ENCODE results near the gene CASP8. TPM values are rescaled to one million over a fixed set of nuclear protein-coding genes. Genes with fewer than 3 reads are reported as not detected.

The CASP8 gene
- total and polyA plus RNA-seq, 2 donors (not counting 1 experiment from before 2014, with no cell fraction given) = 76.7 to 120 TPM

DNA sequence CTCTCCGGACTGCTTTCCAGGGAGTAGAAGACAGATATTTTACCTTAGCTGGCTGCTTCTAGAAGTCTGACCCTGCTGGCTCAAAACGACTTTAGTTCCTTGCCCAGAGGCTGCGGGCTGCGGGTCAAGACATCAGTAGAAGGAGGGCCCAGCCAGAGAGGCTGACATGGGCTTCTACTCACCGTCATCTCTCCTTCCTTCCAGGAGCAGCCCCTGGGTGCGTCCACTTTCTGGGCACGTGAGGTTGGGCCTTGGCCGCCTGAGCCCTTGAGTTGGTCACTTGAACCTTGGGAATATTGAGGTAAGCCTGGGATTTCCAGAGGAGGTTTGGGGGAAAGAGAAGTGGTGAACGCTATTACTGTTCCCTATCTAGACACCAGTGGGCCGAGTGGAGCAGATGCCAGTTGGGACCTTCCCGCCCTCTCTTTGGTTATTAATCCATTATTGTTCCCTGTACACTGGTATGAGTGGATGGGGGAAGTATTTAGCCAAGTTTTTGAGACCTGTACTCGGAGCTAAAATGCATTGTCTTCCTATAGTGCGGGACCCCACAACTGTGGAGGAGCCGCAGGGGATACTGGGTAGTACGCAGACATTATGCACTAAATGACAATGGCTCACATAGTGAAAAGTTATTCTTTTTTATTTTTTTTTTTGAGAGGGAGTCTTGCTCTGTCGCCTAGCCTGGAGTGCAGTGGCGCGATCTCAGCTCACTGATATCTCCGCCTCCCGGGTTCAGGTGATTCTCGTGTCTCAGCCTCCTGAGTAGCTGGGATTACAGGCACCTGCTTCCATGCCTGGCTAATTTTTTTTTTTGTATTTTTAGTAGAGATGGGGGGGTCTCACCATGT lies 26.3 kb upstream of the CASP8 start:
- H3K79me2 ChIP-seq (ENCODE audit: control insufficient read depth, insufficient read depth, low read length) = peaks cover 49% of the 10 kb centered on the region
- H3K27me3 ChIP-seq (replicated peaks in 1 of 4; ENCODE audit: control extremely low read depth in 1 of 4, control insufficient read depth in 3 of 4, insufficient read depth in 4 of 4, low read length in 3 of 4) = no peaks in the 10 kb centered on the region
- DNase-seq (no peak), ATAC-seq (ENCODE audit: low read depth) (peak; percentile 7)
- no peaks in the 10 kb centered on the region for H3K9me3 ChIP-seq (ENCODE audit: control extremely low read depth in 1 of 3, control insufficient read depth in 2 of 3, insufficient read depth in 1 of 3, low read length in 2 of 3)
- Mint-ChIP-seq H3K4me3 (peak overlapping the region; percentile 94), H3K9me3 (ENCODE audit: insufficient read depth) (no peaks in the 10 kb centered on the region), H3K4me1 (peaks cover 50% of the 10 kb centered on the region), H3K27me3 (no peaks in the 10 kb centered on the region), H3K27ac (peak overlapping the region; percentile 97)
- no peaks in the 10 kb centered on the region for H3K36me3 ChIP-seq (replicated peaks in 1 of 2; ENCODE audit: control extremely low read depth in 1 of 2, control insufficient read depth in 1 of 2, extremely low read depth in 1 of 2, insufficient read depth in 2 of 2, low read length in 1 of 2)
- no peaks in the 10 kb centered on the region for H4K20me1 ChIP-seq (ENCODE audit: control insufficient read depth, insufficient read depth, low read length, poor library complexity, severe bottlenecking)
- POLR2A ChIA-PET = interaction anchor here (0.7 to 2.8 kb wide), 7 partner anchors 19 to 217 kb away, joined by 3 to 25 read pairs (median 7); partner anchors contain the start of genes CASP8, CFLAR, STRADB and TRAK2
- H2AFZ ChIP-seq (ENCODE audit: insufficient read depth, low read depth, low read length, poor library complexity, severe bottlenecking) = peak overlapping the region; percentile 74
- H3K9ac ChIP-seq (ENCODE audit: low read length) = peak overlapping the region; percentile 79
- intact Hi-C loops (cut with micrococcal nuclease) = loop anchor here (1.0 to 10.0 kb wide), 8 partner anchors 163 to 1141 kb away; partner anchors contain the start of genes BMPR2, FZD7, HYCC2 and NIF3L1
- H3K4me3 ChIP-seq (ENCODE audit: control extremely low read depth in 1 of 5, extremely low read depth in 1 of 5, insufficient read depth in 1 of 5, low read depth in 2 of 5, low read length in 4 of 5) = peak overlapping the region; percentile 62 to 95 (median 73)
- peak overlapping the region; percentile 86 for H3K27ac ChIP-seq (ENCODE audit: low read length in 2 of 2)
- no peak for TF ChIP-seq EZH2 (IDR thresholded peaks at IDR 0.05; ENCODE audit: borderline replicate concordance, insufficient read depth, low read depth, low read length, poor library complexity, severe bottlenecking)
- no peak for TF ChIP-seq CTCF (IDR thresholded peaks at IDR 0.05)
- 7% methylated on average over 10 of the region's 21 CpGs for WGBS (ENCODE audit: insufficient coverage)
- peaks cover 49 to 50% of the 10 kb centered on the region in 2 donors for H3K4me1 ChIP-seq (ENCODE audit: control insufficient read depth in 2 of 2, insufficient read depth in 2 of 2, low read length in 2 of 2)
- CTCF ChIA-PET = interaction anchor here (0.5 to 7.3 kb wide), 30 partner anchors 13 to 521 kb away, joined by 3 to 347 read pairs (median 8); partner anchors contain the start of genes CASP10, CASP8, CFLAR and CLK1
- peak overlapping the region; percentile 84 for H3K4me2 ChIP-seq (replicated peaks; ENCODE audit: low read depth, low read length, poor library complexity, severe bottlenecking)

Data from B cell (primary cell).